Caco-2 (cell line): Measurements from ENCODE around the gene IRF7. TPM values are rescaled to one million over a fixed set of nuclear protein-coding genes. Genes with fewer than 3 reads are reported as not detected.

Experiments
- BruUV-seq: library from RNA; stranded (reverse); fragments of 400-500 nt; replicated peaks from 2 replicates; lab custom pipeline; 2021; lab: Mats Ljungman, UMichigan
- CTCF ChIA-PET: fragments of 300-600 bp; sonication (Branson Sonifier 250); formaldehyde crosslinking; loops from one replicate; lab custom pipeline; 2022; ENCODE audit warnings: antibody characterized with exemption; lab: Charles Lee
- POLR2A ChIA-PET: fragments of 300-600 bp; sonication (Branson Sonifier 250); formaldehyde crosslinking; loops from one replicate; lab custom pipeline; 2022; ENCODE audit warnings: antibody characterized with exemption; lab: Charles Lee
- DNase-seq, 2 experiments: peaks; one replicate each; pipeline versions ENCODE4 v3.0.0 to v3.0.0-alpha.2; 2020 to 2022
- H3K27me3 ChIP-seq: replicated peaks from 2 replicates; pipeline ENCODE4 v1.6.0; 2011; ENCODE audit warnings: low read length; ENCODE audit not compliant: control insufficient read depth, insufficient read depth
- H3K36me3 ChIP-seq: 2 replicates; pipeline ENCODE4 v1.5.1; 2011; ENCODE audit warnings: low read length; ENCODE audit not compliant: control insufficient read depth, insufficient read depth
- H3K4me1 ChIP-seq: fragments of 250-450 bp; sonication (Bioruptor Pico); 2 replicates; pipeline ENCODE4 v1.5.1; 2020; ENCODE audit warnings: mild to moderate bottlenecking
- H3K4me3 ChIP-seq: 2 replicates; pipeline ENCODE4 v1.5.1; 2011; ENCODE audit warnings: low read depth, mild to moderate bottlenecking, control low read depth, low read length
- H3K9me3 ChIP-seq: fragments of 250-450 bp; sonication (Bioruptor Pico); 2 replicates; pipeline ENCODE4 v1.5.1; 2020; ENCODE audit warnings: mild to moderate bottlenecking, moderate library complexity
- H3K27ac Mint-ChIP-seq: one replicate; pipeline ENCODE4 v1.8.0; 2022; ENCODE audit warnings: mixed read lengths; ENCODE audit not compliant: unreplicated experiment
- H3K27me3 Mint-ChIP-seq: one replicate; pipeline ENCODE4 v1.8.0; 2022; ENCODE audit warnings: mixed read lengths; ENCODE audit not compliant: insufficient read depth, unreplicated experiment
- H3K36me3 Mint-ChIP-seq: one replicate; pipeline ENCODE4 v1.8.0; 2022; ENCODE audit warnings: mild to moderate bottlenecking, mixed read lengths; ENCODE audit not compliant: insufficient read depth, unreplicated experiment
- H3K4me1 Mint-ChIP-seq: one replicate; pipeline ENCODE4 v1.8.0; 2022; ENCODE audit warnings: low read depth, mixed read lengths; ENCODE audit not compliant: unreplicated experiment
- H3K4me3 Mint-ChIP-seq: one replicate; pipeline ENCODE4 v1.8.0; 2022; ENCODE audit warnings: mild to moderate bottlenecking, moderate library complexity, mixed read lengths; ENCODE audit not compliant: unreplicated experiment
- H3K9me3 Mint-ChIP-seq: one replicate; pipeline ENCODE4 v1.8.0; 2022; ENCODE audit warnings: mixed read lengths; ENCODE audit not compliant: unreplicated experiment
- CTCF ChIP-seq, 2 experiments: fragments of 200-600 bp in 1 of 2; IDR thresholded peaks; 1 replicate in 1 of 2; 2 replicates in 1 of 2; pipeline versions ENCODE4 v1.5.1 to v1.8.0; 2011 to 2022; ENCODE audit warnings: antibody characterized with exemption in 1 of 2, control low read depth in 1 of 2, inconsistent platforms in 1 of 2, low read depth in 1 of 2, low read length in 1 of 2, mild to moderate bottlenecking in 1 of 2, moderate library complexity in 1 of 2; ENCODE audit not compliant: insufficient read depth in 1 of 2, severe bottlenecking in 1 of 2, unreplicated experiment in 1 of 2
- intact Hi-C: fragments of 100-400 bp; cut with micrococcal nuclease; formaldehyde crosslinking; loops from one replicate; pipeline ENCODE4 v1.10.0; 2022; ENCODE audit not compliant: unreplicated experiment
- total RNA-seq: library from RNA; stranded (reverse); gene quantifications from 2 replicates; pipeline ENCODE4 v1.2.3, GENCODE V29; 2022

Gene IRF7
- total RNA-seq, 1 experiment from 2014 or later = 27.2 TPM

- H3K4me3 Mint-ChIP-seq = no peak overlapping the region
- H3K36me3 Mint-ChIP-seq = peaks cover 94% of the 10 kb centered on the region
These were observed 6.9 kb downstream of the IRF7 start for GRCh38 chr11:608791-609251.

GRCh38 chr11:607971-608659, 7.6 kb downstream of the IRF7 start:
- H3K27me3 ChIP-seq = no peaks in the 10 kb centered on the region
- intact Hi-C loops = no loop called here
- Mint-ChIP-seq H3K4me1 (no peaks in the 10 kb centered on the region), H3K9me3 (no peaks in the 10 kb centered on the region), H3K4me3 (no peak overlapping the region), H3K27me3 (no peaks in the 10 kb centered on the region), H3K27ac (peak overlapping the region; percentile 69), H3K36me3 (peaks cover 94% of the 10 kb centered on the region)
- H3K4me3 ChIP-seq = no peak overlapping the region
- peaks cover under 1% of the 10 kb centered on the region; the same call in 1 of the 2 replicates for H3K4me1 ChIP-seq
- no peak for DNase-seq
- CTCF ChIA-PET = no interaction called here
- POLR2A ChIA-PET = interaction anchor here (0.6 kb wide), 1 partner anchor 17 kb away, joined by 3 read pairs; no protein-coding TSS in a partner anchor
- BruUV-seq = no TSS peak
- TF ChIP-seq CTCF (IDR thresholded peaks at IDR 0.05; ENCODE audit: insufficient read depth in 1 of 2, low read depth in 1 of 2, low read length in 1 of 2, severe bottlenecking in 1 of 2, unreplicated experiment in 1 of 2) = no peak
- H3K36me3 ChIP-seq = peaks cover 18% of the 10 kb centered on the region
- no peaks in the 10 kb centered on the region for H3K9me3 ChIP-seq

More at GRCh38 chr11:608791-609251, 6.9 kb downstream of the IRF7 start:
- peak overlapping the region; percentile 69 for H3K27ac Mint-ChIP-seq
- H3K27me3 Mint-ChIP-seq = no peaks in the 10 kb centered on the region
- H3K9me3 Mint-ChIP-seq = no peaks in the 10 kb centered on the region
- Histone ChIP-seq H3K4me1 (peaks cover 6% of the 10 kb centered on the region), H3K4me3 (no peak overlapping the region), H3K9me3 (no peaks in the 10 kb centered on the region), H3K36me3 (peaks cover 18% of the 10 kb centered on the region), H3K27me3 (no peaks in the 10 kb centered on the region)
- POLR2A ChIA-PET = interaction anchor here (0.6 kb wide), 1 partner anchor 18 kb away, joined by 3 read pairs; no protein-coding TSS in a partner anchor
- no peaks in the 10 kb centered on the region for H3K4me1 Mint-ChIP-seq
- no peak for DNase-seq
- TSS peak; percentile 29 for BruUV-seq
- CTCF ChIA-PET = no interaction called here
- intact Hi-C loops = no loop called here
- no peak for TF ChIP-seq CTCF (IDR thresholded peaks at IDR 0.05; ENCODE audit: insufficient read depth in 1 of 2, low read depth in 1 of 2, low read length in 1 of 2, severe bottlenecking in 1 of 2, unreplicated experiment in 1 of 2)

GRCh38 chr11:607020-607780, 8.6 kb downstream of the IRF7 start:
- no peak overlapping the region for H3K27ac Mint-ChIP-seq
- no peaks in the 10 kb centered on the region for H3K9me3 ChIP-seq
- no peaks in the 10 kb centered on the region for H3K9me3 Mint-ChIP-seq
- TF ChIP-seq CTCF (IDR thresholded peaks at IDR 0.05; ENCODE audit: insufficient read depth in 1 of 2, low read depth in 1 of 2, low read length in 1 of 2, severe bottlenecking in 1 of 2, unreplicated experiment in 1 of 2) = no peak
- H3K4me1 Mint-ChIP-seq = no peaks in the 10 kb centered on the region
- H3K27me3 ChIP-seq = no peaks in the 10 kb centered on the region
- ChIA-PET POLR2A (no interaction called here), CTCF (no interaction called here)
- H3K27me3 Mint-ChIP-seq = no peaks in the 10 kb centered on the region
- intact Hi-C loops = no loop called here
- H3K4me3 ChIP-seq = no peak overlapping the region
- no peaks in the 10 kb centered on the region for H3K4me1 ChIP-seq
- H3K4me3 Mint-ChIP-seq = no peak overlapping the region
- H3K36me3 Mint-ChIP-seq = peaks cover 92% of the 10 kb centered on the region
- no peak for DNase-seq
- no TSS peak for BruUV-seq
- H3K36me3 ChIP-seq = peaks cover 16% of the 10 kb centered on the region
